DOHH2 (cell line): ENCODE results near the gene PTCD3.

Experiments used
- H3F3A ChIP-seq: fragments of 200-600 bp; sonication (generic), shearing (Covaris generic); 2 replicates; pipeline ENCODE4 v1.6.0; 2016; ENCODE audit warnings: antibody characterized with exemption, mild to moderate bottlenecking; ENCODE audit not compliant: control insufficient read depth, insufficient read depth
- H3K27ac ChIP-seq: fragments of 200-600 bp; sonication (generic); 2 replicates; pipeline ENCODE4 v1.5.1; 2014; ENCODE audit warnings: low read depth, mild to moderate bottlenecking, low read length, moderate library complexity
- H3K27me3 ChIP-seq: fragments of 200-600 bp; sonication (generic); 2 replicates; pipeline ENCODE4 v1.6.1; 2014; ENCODE audit warnings: mild to moderate bottlenecking, low read length, mixed read lengths; ENCODE audit not compliant: control insufficient read depth
- H3K36me3 ChIP-seq: fragments of 200-600 bp; sonication (generic); 2 replicates; pipeline ENCODE4 v1.6.1; 2014; ENCODE audit warnings: mild to moderate bottlenecking, low read length, moderate library complexity, mixed read lengths; ENCODE audit not compliant: control insufficient read depth
- H3K4me1 ChIP-seq: fragments of 200-600 bp; sonication (generic); 2 replicates; pipeline ENCODE4 v1.6.1; 2014; ENCODE audit warnings: mild to moderate bottlenecking, low read length, mixed read lengths; ENCODE audit not compliant: control insufficient read depth
- H3K4me2 ChIP-seq: fragments of 200-600 bp; sonication (generic); 2 replicates; pipeline ENCODE4 v1.6.0; 2014; ENCODE audit warnings: mild to moderate bottlenecking, low read length, moderate library complexity
- H3K4me3 ChIP-seq: fragments of 200-600 bp; sonication (generic); 2 replicates; pipeline ENCODE4 v1.5.1; 2014; ENCODE audit warnings: mild to moderate bottlenecking, low read length, mixed read lengths
- H3K79me2 ChIP-seq: fragments of 200-600 bp; sonication (generic); 2 replicates; pipeline ENCODE4 v1.6.1; 2014; ENCODE audit warnings: mild to moderate bottlenecking, low read length, mixed read lengths; ENCODE audit not compliant: control insufficient read depth
- H3K9me2 ChIP-seq: fragments of 200-600 bp; sonication (generic); replicated peaks from 2 replicates; pipeline ENCODE4 v1.6.1; 2014; ENCODE audit warnings: mild to moderate bottlenecking, low read length, mixed read lengths; ENCODE audit not compliant: control insufficient read depth
- H3K9me3 ChIP-seq: fragments of 200-600 bp; sonication (generic); 2 replicates; pipeline ENCODE4 v1.6.1; 2014; ENCODE audit warnings: antibody characterized with exemption, low read length, mixed read lengths; ENCODE audit not compliant: control insufficient read depth, insufficient read depth
- H4K20me1 ChIP-seq: fragments of 200-600 bp; sonication (generic); 2 replicates; pipeline ENCODE4 v1.6.0; 2014; ENCODE audit warnings: low read depth, mild to moderate bottlenecking, antibody characterized with exemption, low read length, moderate library complexity; ENCODE audit not compliant: control insufficient read depth, insufficient read depth
- EZH2phosphoT487 ChIP-seq: fragments of 200-600 bp; sonication (generic); IDR thresholded peaks from 2 replicates; pipeline ENCODE4 v1.6.1; 2017; ENCODE audit warnings: borderline replicate concordance, mild to moderate bottlenecking, antibody characterized with exemption, low read length, moderate library complexity, mixed read lengths
- TF ChIP-seq, protein P1 (sequence below): fragments of 200-600 bp; sonication (generic); IDR thresholded peaks from one replicate; pipeline ENCODE4 v1.5.1; 2014; ENCODE audit warnings: antibody characterized with exemption, mild to moderate bottlenecking, low read depth, low read length; ENCODE audit not compliant: poor library complexity, severe bottlenecking

Gene PTCD3

GRCh38 chr2:86069783-86070339, 36.2 kb upstream of the PTCD3 start:
- Histone ChIP-seq H3K79me2 (no peaks in the 10 kb centered on the region), H3K27me3 (no peaks in the 10 kb centered on the region), H3K4me1 (no peaks in the 10 kb centered on the region), H3K9me3 (no peaks in the 10 kb centered on the region), H3K36me3 (peaks cover 96% of the 10 kb centered on the region), H3K4me3 (no peak overlapping the region), H3K27ac (no peak overlapping the region), H3K4me2 (no peak overlapping the region), H4K20me1 (no peaks in the 10 kb centered on the region), H3F3A (no peaks in the 10 kb centered on the region), H3K9me2 (no peaks in the 10 kb centered on the region)
- TF ChIP-seq, protein P1, sequence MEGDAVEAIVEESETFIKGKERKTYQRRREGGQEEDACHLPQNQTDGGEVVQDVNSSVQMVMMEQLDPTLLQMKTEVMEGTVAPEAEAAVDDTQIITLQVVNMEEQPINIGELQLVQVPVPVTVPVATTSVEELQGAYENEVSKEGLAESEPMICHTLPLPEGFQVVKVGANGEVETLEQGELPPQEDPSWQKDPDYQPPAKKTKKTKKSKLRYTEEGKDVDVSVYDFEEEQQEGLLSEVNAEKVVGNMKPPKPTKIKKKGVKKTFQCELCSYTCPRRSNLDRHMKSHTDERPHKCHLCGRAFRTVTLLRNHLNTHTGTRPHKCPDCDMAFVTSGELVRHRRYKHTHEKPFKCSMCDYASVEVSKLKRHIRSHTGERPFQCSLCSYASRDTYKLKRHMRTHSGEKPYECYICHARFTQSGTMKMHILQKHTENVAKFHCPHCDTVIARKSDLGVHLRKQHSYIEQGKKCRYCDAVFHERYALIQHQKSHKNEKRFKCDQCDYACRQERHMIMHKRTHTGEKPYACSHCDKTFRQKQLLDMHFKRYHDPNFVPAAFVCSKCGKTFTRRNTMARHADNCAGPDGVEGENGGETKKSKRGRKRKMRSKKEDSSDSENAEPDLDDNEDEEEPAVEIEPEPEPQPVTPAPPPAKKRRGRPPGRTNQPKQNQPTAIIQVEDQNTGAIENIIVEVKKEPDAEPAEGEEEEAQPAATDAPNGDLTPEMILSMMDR = no peak
- TF ChIP-seq EZH2phosphoT487 = no peak

- no peaks in the 10 kb centered on the region for H3F3A ChIP-seq
- H3K79me2 ChIP-seq = no peaks in the 10 kb centered on the region
- no peaks in the 10 kb centered on the region for H3K27me3 ChIP-seq
- H3K27ac ChIP-seq = no peak overlapping the region
- H3K4me1 ChIP-seq = no peaks in the 10 kb centered on the region
- no peaks in the 10 kb centered on the region for H3K9me3 ChIP-seq
- no peak for TF ChIP-seq EZH2phosphoT487
- TF ChIP-seq, protein P1 = no peak
- H3K4me2 ChIP-seq = no peak overlapping the region
- H3K9me2 ChIP-seq = no peaks in the 10 kb centered on the region
- H4K20me1 ChIP-seq = no peaks in the 10 kb centered on the region
- H3K36me3 ChIP-seq = peaks cover 92% of the 10 kb centered on the region
- H3K4me3 ChIP-seq = no peak overlapping the region
Observed at GRCh38 chr2:86070868-86071267, 35.2 kb upstream of the PTCD3 start.

DNA sequence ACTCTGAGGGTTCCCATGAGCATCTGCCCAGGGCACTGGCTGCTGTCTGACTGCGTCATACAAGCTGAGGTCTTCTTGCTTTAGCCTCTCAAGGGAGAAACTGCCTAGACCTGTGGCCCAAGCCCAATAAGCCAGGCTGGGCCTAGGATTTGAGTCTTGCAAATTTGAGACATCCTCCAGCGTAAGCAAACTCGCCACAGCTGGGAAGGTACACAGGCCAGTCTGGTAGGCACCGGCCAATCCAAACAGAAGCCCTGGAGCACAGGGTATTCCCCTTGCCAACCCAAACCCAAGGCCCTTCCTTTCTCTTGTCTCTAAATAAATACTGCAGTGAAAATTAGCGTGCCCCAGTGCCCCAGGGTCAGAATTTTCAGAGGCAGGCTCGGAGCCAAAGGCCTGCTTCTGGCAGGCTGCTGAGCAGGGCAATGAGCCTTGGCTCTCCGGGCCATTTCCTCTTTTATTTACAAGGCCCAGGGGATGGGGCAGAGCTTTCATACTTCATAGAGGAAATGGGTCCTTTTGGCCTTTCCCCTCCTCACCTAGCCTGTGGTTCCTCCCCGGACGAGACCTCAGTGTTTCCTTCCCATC, 33.7 kb upstream of the PTCD3 start:
- no peak overlapping the region for H3K4me2 ChIP-seq
- peaks cover 92% of the 10 kb centered on the region for H3K36me3 ChIP-seq
- no peaks in the 10 kb centered on the region for H3K4me1 ChIP-seq
- no peaks in the 10 kb centered on the region for H3K9me3 ChIP-seq
- no peaks in the 10 kb centered on the region for H4K20me1 ChIP-seq
- H3F3A ChIP-seq = no peaks in the 10 kb centered on the region
- no peaks in the 10 kb centered on the region for H3K79me2 ChIP-seq
- H3K9me2 ChIP-seq = no peaks in the 10 kb centered on the region
- no peak overlapping the region for H3K27ac ChIP-seq
- no peak overlapping the region for H3K4me3 ChIP-seq
- no peaks in the 10 kb centered on the region for H3K27me3 ChIP-seq
- TF ChIP-seq EZH2phosphoT487 = no peak
- TF ChIP-seq, protein P1 = no peak
